NCI-H2029 (cell line): ENCODE results near the gene IL1R1.

Experiments
- DNase-seq: peaks from one replicate; lab custom pipeline; 2025; lab: John Stamatoyannopoulos, UW

Gene IL1R1

DNA sequence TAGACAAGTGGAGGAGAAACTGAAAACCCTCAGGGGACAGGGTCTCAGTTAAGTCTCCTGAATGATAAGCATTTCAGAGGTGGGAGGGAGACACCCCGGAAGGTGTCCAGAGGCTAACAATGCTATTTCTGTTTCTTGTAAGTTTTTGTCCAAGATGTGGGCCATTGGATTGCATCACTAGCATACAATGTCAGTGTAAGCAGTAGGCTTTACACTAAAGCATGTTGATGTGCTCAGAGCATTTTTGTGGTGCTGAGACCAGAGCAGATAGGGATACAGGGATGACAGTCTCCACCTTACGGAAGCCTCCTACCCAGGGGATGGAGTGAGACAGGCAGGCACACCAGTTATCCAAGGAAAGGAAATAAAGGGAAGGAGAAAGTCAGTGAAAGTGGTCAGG, 2.2 kb upstream of the IL1R1 start:
- DNase-seq = no peak

DNA sequence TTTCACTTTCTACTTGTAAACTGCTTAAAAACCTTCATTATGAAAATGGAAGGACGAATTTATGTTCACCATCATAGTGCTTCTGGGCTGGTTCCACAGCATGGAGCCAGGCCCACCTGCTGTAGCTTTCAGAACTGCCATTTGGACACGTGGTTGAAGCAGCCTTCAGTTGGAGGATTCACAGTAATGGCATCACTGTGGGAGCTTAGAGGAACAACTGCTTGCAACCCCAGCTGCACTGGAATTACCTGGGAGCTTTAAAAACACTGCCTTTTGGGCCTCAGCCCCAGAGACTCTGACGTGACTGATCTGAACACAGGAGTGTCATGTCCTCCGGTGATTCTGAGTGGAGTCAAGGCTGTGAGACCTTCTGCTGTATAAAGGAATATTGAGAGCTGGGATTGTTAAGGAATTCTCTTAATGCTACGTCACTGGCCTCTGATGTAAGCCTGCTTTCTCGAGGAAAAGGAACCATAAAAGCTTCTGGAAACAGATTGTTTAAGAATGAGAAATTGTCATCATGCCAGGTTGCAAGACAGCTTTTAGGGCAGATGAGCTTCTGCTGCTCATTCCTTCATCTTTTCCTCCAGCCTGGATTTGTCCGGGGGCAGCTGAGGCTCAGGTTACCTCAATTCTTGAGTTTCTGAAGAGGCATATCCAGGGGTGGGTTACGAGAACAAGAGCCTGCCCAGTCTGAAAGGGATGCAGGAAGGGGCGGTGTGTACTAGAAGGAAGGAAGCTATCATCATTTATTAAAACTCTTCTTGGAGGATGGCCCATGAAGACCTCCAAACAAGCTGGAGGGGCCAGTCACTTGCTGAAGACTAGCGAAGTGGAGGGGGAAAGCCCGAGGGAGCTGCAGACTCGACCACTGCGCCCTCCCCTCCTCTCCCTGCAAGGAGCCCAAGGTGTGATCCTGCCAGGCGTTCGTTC, 1.3 kb upstream of the IL1R1 start:
- no peak for DNase-seq

DNA sequence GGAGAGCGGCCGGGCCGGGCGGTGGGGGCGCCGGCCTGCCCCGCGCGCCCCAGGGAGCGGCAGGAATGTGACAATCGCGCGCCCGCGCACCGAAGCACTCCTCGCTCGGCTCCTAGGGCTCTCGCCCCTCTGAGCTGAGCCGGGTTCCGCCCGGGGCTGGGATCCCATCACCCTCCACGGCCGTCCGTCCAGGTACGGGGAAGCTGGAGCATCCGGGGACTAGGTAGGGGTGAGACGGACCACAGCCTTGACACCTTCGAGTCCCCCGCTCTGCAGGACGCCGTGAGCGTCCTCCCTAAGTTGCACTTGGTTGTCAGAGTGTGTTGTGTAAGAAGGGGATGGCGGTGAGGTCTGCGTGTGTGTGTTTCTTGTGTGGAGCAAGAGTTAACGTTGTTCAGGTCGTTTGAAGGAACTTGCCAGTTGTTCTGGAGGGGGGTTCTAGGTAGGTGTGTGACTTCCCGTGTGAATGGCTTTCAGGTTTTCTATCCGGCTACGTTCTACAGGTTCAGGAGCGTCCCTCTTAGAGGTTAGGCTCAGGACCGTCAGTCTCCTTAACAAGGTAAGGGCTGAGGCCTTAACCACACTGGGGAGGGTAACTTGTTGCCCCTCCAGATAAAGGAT, 393 bp downstream of the IL1R1 start:
- no peak for DNase-seq

DNA sequence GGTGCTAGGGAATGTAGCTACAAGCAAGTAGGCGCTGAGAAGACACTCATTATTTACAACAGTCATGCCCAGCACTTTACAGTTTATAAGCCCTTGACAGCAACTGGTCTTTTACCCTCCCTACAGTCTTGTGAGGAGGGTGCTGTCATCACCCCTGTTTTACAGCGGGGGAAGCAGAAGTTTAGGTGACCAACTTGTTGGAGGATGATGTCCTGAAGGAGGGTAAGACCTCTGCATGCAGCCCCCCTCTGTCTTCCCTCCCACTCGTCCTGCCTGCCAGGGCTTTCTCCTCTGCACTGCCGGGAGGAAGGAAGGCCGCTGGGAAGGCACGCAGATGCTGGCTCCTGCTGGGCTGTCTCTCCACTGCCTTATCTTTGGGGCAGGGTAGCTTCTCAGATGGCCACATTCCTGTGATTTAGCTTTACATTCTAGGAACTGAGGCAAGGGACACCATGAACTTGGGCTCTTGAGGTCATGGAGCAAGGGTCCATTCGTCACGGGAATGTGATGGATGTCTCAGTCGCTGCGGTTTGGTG, 972 bp downstream of the IL1R1 start:
- DNase-seq = no peak

DNA sequence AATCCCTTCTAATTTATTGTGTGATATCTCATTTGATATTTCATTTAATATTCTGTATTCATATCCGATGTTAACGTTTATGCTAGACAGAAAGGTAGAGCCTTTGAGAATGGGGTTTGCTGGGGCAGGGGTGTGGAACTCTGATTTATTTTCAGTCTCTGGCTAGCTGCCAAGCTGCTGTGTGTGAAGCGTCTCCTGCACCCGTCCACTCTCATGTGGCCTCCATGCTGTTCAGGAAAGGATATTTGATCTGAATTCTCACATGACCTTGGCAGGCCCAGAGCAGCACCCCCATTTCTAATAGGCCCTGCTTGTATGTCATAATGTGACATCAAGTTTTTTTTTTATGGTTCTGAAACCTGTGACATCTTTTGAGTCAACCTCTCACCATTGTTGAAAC, 1.6 kb downstream of the IL1R1 start:
- no peak for DNase-seq

DNA sequence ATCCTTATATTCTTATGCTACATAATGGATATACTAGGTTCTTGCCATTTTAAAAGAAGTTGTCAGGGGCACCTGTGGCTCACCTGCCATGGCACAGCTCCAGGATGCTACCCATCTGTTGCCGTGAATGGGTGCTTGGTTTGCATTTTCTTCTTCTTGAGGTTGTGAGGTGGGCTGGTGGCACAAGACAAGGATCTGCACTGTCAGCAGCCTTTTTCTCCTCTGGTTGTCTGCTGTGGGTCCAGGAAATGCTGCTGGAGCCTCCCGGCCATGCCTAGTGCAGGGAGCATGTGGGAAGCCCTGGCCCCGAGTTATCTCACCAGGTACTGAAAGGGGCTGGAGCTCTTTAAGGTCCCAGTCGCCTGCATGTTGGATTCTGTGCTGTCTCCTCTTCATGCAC, 2.6 kb downstream of the IL1R1 start:
- DNase-seq = no peak

DNA sequence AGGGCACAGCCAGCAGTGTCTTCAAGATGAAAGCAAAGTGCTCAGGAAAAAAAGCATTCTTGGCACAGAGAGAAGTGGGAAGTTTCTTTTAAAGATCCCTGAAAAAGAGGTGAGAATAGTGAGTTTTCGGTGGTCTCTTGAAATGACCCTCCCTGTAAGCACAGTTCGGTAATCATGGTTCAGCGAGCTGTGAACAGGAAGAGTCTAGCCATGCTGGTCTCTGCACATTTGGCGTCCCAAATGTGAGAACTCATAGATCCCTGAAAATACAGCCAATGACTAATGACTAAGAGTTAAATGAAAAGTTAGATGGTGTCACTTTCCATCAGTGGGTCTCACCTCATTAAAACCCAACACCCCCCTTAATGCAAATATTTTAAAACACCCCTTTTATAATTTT, 3.4 kb downstream of the IL1R1 start:
- DNase-seq = no peak

DNA sequence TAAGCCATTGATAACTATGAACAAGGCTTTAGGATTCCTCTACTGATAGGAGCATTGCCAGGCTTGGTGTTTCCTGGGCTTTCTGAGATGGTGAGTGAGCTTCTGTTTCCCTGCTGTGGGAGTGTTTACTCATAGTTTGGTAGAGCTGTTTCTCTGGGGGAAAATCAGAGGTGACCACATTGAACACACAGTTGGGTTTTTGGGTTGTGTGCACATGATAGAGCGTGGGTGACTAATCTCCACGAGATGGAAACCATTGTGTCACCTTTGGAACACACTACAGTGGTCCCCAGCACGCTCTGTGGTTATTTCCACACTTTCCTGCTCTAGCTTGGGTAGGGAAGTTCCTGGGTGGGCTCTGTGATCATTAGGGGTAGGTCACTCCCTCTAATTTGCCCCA, 5.4 kb downstream of the IL1R1 start:
- DNase-seq = no peak

DNA sequence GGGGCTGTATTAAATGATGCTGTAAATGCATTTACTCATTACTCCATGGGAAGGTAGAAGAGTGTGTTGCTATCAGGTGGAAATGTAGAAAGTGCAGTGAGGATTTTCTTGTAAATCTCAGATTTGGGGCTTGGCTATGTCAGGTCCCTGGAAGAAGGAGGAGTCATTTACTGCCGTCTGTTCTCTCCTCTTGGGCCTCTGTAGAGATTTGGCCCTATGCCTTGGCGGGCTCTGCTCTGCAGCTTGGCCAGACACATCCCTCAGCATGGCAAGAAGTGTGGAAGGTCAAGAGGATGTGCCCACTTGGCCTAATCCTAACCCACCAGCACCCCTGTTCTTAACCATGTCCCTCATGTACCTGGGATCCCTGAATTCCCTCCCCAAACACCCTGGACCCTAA, 6.7 kb downstream of the IL1R1 start:
- no peak for DNase-seq

DNA sequence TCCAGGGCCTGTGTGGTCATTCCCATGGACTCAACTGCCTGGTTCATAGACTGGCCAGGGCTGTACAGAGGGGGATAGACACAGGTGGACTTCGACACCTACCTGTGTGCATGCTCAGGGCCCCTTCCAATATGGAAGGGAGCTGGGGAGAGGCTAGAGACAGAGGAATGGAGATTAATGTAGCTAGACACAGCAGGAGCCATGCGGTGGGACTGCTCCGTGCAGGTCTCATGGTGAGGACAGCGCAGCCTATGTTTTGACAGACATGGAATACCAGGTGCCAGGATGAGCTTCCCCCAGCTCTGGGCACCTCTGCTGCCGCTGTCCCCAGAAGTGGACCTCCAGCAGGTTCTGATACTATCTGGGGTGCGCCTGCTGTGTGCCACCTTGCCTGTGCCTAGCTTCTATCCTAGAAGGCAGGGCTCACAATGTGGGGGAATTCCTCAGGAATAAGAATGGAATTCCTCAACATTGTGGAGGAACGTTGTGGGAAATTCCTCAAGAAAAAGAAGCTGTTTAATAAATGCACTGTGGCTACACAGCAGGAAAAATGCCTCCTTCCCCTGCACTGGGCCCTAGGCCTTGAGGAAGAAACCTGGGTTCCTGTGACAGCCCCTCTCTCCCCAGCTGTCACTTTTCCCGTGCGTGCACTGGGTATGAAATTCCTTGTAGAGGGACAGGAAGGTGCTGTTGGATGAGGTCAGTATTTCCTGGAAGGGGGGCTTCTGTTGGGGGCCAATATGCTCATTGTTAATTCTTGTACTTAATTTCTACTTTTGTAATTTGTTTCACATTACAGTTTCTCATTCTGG, 7.3 kb downstream of the IL1R1 start:
- DNase-seq = no peak

DNA sequence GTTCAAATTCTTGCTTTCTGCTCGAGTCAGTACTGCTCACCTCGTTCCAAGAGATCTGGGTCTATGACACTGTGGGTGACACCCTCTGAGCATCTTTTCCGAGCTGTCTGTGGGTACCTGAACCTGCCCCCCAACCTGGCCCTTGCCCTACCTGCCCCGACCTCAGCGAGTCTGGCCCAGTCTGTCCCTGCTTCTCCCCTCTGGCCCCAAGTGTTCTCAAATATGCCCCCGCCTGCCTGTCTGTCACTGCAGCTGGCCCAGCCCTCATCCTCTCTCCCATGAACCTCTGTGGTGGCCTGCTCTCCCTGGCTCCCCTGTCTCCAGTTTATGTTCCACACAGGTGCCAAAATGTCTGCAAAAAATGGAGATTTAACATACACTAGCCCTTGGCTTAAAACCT, 11.8 kb downstream of the IL1R1 start:
- DNase-seq = no peak

DNA sequence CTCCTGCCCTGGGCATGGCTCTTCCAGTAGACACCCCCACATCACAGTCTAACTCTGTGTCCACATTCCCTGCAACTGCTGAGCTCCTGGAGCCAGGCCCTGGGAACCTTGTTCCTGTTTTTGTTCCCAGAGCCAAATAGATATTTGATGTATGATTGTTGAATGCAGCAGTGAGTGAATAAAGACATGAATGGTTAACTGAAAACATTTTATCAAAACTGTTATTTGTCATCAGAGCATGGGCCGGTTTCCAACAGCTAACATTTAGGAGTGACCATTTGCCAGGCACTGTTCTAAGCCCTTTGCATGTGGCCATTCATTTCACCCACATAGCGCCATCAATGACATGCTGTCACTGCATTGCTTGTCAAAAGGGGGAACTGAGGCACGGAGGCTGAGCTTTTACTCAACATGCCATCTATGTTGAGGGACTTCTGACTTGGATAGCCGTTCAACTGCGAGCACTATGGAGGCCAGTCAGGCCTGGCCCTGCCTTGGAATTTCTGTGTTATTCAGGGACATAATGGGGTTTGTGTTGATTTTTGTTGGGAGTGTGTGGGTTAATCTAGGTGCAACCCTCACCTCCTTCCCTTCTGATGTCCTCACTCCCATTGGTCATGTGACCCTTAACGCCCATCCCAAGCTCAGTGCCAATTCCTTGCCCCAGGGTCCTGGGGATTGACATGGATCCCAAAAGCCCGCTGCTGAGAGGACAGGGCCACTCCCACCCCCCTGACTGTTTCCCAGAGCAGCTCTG, 12.6 kb downstream of the IL1R1 start:
- DNase-seq = no peak

DNA sequence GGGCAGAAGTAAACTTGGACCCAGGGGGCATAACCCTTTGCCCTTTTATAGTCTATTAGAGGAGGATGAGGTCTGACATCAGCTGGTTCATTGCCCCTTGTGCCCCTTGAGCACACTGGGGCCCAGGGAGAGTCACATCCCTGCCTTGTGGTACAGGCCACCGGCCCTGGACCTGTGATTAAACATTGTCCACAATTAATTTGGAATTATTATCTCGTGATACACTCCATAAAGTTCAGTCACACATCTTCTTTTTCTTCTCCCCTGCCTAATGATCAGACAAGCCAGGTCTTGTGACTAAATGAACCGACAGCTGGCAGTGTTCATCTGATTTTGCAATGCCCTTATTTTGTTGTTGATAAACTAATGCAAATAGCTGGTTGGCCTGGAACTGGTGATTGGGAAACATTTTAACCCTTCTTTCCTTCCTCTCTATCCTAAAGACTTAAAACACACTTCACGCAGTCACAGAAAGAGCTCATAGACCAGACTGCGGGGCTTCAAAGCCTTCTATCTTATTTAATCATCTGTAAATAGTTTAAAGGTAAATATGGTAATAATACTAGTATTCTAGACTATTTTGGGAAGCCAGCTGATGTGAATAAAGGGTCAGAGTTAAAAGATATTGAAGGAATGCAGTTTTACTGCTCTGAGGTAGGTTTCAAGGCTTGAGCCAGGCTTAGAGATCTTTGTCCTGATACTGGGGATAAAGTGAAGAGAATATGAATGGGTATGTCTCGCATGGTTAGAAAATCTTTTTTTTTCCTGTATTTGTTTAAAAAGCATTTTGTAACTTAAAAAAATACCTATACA, 13.4 kb downstream of the IL1R1 start:
- DNase-seq = no peak

DNA sequence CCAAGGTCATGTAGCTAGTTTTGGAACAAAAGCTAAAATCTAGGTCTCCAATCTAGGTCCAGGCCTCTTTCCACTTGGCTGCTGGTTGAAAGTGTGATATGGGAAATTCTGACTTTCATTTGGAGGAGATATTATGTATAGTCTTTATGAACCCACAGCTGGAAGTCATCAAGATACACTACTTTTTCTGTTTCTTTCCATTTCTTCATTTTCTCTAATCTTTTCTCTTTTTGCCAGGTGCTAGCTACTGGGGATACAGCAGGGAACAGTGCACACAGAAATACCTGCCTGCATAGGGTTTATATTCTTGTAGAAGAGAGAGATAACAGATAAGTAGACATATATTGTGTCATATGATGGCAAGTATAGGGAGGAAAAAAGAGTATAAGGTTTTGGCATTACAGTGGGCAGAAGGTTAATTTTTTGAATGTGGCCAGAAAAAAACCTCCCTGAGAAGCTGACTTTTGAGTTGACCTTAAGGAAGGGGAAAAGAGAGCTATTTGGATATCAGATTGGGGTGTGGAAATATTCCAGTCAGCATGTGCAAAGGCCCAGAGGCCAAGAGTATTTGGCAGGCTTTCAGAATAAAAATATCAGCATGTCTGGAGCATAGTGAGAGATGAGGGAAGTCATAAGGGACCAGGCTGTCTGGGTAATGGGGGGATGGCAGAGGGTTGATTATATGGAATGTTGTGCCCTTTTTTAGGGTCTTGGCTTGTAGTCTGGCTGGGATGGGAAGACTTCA, 15.6 kb downstream of the IL1R1 start:
- no peak for DNase-seq

DNA sequence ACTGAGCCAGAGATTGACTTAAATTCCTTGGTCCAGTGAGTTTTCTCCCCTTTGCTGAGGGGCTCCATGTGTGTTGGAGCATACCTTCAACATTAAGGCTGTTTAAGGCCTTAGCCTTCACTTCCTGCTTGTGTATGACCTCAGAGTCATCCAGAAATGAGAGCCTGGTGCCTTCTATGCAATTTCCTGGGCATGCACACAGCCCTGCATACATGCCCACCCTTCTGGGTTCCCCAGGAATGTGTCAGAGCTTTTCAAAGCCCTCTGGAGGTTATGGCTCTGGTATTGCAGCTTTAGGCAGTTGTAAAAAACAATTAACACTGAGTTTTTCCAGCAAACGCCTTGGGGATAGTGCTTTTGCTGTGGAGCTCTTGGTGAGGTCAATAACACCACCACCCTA, 16.7 kb downstream of the IL1R1 start:
- DNase-seq = no peak

DNA sequence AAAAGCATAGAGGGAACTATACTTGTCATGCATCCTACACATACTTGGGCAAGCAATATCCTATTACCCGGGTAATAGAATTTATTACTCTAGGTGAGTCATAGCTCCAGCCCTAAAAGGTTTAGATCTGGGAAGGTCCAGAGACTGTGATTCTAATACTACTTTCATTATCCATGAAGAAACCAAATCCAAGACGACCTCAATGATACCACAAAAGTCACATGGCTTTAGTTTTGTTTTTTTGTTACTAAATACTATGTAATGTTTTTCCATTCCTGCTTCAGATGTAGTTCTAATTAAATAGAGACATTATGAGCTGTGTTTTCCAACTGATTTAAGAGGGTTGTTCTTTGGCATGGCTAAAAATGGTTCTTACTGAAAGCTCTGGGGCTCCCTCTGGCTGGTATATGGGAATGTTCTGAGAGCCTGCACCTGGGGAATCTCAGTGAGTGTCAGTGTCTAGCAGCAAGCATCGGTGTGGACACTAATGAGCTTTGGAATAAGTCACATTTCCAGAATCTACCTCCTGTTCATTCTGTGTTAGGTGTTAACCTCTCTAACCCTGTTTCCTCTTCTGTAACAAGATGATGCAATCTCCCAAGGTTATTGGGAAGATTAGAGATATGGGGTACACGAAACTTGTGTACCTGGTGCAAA, 23.8 kb downstream of the IL1R1 start:
- DNase-seq = no peak

DNA sequence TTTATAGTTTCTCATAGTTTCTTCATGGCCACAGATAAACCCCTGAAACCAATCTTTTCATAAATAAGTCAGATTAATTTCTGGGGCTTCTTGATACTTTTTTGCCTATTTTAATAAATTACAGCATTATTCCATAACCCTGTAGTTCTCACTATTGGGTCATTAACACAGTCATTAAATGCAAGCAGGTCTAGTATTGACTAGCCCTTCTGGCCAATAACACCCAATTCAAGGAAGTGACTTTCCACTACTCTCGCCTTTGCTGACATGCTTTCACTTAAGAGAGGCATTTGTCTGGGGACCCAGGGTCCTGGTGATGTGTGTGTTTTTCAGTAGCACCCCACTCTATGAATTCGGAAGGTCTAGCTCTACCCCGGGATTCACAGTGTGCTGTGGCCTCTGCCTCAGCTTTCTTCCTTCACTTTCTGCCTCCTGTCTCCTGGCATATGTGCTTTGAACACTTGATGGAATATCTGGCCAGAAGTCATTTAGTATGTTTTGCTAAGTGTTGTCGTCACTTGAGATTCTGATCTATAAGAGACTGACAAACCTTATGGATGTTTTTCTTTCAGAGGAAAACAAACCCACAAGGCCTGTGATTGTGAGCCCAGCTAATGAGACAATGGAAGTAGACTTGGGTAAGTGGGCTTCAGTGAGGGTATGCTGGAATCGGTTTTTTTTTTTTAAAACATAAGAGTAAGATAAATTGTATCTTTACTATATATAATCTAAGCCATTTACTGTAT, 25.7 kb downstream of the IL1R1 start:
- DNase-seq = no peak

DNA sequence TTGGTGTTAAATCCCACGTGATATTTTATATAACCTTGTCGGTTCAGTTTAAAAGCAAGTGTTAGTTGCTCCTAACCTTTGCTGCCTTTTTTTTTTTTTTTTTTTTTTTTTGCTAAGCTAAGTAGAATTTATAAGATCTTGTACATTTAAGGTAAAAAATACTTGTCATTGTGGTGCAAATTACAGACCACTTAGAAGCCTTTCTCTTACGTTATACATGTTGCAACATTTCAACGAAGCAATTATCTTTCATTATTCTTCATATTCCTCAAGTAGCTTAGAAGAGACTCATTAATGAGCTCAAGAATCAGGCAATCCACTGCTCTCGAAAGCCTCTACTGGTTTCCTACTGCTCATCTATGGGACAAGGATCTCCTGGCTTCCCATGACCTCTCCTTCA, 29.4 kb downstream of the IL1R1 start:
- DNase-seq = no peak

DNA sequence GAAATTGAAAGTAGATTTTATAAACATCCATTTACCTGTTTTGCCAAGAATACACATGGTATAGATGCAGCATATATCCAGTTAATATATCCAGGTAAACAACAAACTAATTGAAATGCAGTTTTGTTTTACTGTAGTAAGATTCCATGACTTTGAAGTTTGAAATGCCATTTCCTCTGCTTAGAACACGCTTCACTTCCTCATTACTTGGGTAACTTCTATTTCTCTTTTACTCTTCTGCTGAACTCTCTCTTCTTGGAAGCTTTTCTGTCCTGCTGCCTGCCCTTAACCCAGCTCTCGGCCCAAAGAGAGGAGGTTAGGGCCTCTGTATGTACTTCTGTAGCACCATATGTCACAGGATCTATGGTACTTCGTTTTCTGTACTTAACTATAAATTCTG, 30.2 kb downstream of the IL1R1 start:
- no peak for DNase-seq
